ENCODE data around the gene ZNF200.
"Not testable (repeated sequence)": the region's sequence is repeated elsewhere in the genome, so short reads cannot be mapped to it uniquely, and the experiment has no call there.

ZNF200 gene, protein sequence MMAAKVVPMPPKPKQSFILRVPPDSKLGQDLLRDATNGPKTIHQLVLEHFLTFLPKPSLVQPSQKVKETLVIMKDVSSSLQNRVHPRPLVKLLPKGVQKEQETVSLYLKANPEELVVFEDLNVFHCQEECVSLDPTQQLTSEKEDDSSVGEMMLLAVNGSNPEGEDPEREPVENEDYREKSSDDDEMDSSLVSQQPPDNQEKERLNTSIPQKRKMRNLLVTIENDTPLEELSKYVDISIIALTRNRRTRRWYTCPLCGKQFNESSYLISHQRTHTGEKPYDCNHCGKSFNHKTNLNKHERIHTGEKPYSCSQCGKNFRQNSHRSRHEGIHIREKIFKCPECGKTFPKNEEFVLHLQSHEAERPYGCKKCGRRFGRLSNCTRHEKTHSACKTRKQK

GRCh38 chr16:3234857-3235561, at the start of gene ZNF200:
TSS of gene ZNF200 (minus strand) at chr16:3235158. CDS start at chr16:3233755, 1,403 bp downstream.
- H3K4me3 ChIP-seq (ENCODE audit: low read depth, low read length), result peak within 1 kb of the TSS; percentile 95
- H3K27me3 ChIP-seq (ENCODE audit: control insufficient read depth, insufficient read depth, low read length), result no peaks in the 10 kb centered on the region
- no peaks in the 10 kb centered on the region for H3K4me1 ChIP-seq (ENCODE audit: control insufficient read depth, insufficient read depth, low read length)
- H3K36me3 ChIP-seq (ENCODE audit: control insufficient read depth, insufficient read depth, low read length), result peaks cover 36% of the 10 kb centered on the region
- H3K9me3 ChIP-seq (ENCODE audit: control insufficient read depth, insufficient read depth, low read length), result peaks cover 14% of the 10 kb centered on the region
- H3K9ac ChIP-seq (ENCODE audit: low read depth, low read length), result peak within 1 kb of the TSS; percentile 83
- H3K27ac ChIP-seq (ENCODE audit: low read depth, low read length), result peak within 1 kb of the TSS; percentile 92

DNA sequence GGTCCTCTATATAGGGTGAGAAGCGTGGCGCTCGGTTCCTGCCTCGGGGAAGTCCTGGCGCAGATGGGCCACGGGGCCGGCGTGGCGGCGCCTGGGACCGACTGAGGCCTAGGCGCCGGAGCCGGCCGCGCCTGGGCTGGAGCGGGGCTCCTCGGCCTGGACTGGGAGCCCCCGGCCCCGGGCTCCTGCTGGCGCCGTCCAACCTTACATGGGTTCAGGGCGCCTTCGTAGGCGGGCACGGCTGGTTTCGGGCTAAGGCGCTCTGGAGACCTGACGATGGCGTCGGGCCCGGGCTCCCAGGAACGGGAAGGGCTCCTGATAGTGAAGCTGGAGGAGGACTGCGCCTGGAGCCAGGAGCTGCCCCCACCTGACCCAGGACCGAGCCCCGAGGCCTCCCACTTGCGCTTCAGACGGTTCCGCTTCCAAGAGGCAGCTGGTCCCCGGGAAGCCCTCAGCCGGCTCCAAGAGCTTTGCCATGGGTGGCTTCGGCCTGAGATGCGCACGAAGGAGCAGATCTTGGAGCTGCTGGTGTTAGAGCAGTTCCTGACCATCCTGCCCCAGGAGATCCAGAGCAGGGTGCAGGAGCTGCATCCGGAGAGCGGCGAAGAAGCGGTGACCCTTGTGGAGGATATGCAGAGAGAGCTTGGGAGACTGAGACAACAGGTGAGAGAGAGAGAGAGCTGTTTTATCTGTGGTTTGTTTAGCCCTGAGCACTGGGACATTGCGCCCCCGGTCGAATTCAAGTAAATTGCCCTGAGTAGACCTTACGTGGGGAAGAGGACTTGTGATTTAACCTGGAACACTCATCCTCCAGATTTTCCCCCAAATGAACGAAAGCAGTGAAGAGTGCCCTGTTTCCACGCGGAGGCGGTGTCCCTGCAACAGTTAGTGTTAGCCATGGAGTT, 48.8 kb upstream of the ZNF200 start:
- peaks cover 27% of the 10 kb centered on the region for H3K36me3 ChIP-seq (ENCODE audit: control insufficient read depth, insufficient read depth, low read length)
- H3K9me3 ChIP-seq (ENCODE audit: control insufficient read depth, insufficient read depth, low read length), result peaks cover 24% of the 10 kb centered on the region
- peak overlapping the region; percentile 100 for H3K27ac ChIP-seq (ENCODE audit: low read depth, low read length)
- peaks cover 15% of the 10 kb centered on the region for H3K4me1 ChIP-seq (ENCODE audit: control insufficient read depth, insufficient read depth, low read length)
- peak overlapping the region; percentile 81 for H3K4me3 ChIP-seq (ENCODE audit: low read depth, low read length)
- H3K27me3 ChIP-seq (ENCODE audit: control insufficient read depth, insufficient read depth, low read length), result no peaks in the 10 kb centered on the region
- H3K9ac ChIP-seq (ENCODE audit: low read depth, low read length), result peak overlapping the region; percentile 93

GRCh38 chr16:3282730-3283542, 48.0 kb upstream of the ZNF200 start, which contains the start of gene ZNF263:
TSS of gene ZNF263 (plus strand) at chr16:3283491. CDS start at chr16:3283819, 328 bp downstream.
- H3K27me3 ChIP-seq (ENCODE audit: control insufficient read depth, insufficient read depth, low read length), result peaks cover 4% of the 10 kb centered on the region; the same call in 1 of the 2 replicates
- peak within 1 kb of the TSS; percentile 100 for H3K27ac ChIP-seq (ENCODE audit: low read depth, low read length)
- H3K9me3 ChIP-seq (ENCODE audit: control insufficient read depth, insufficient read depth, low read length), result peaks cover 17% of the 10 kb centered on the region
- H3K36me3 ChIP-seq (ENCODE audit: control insufficient read depth, insufficient read depth, low read length), result peaks cover 20% of the 10 kb centered on the region
- H3K4me1 ChIP-seq (ENCODE audit: control insufficient read depth, insufficient read depth, low read length), result peaks cover 15% of the 10 kb centered on the region
- H3K9ac ChIP-seq (ENCODE audit: low read depth, low read length), result peak within 1 kb of the TSS; percentile 93
- peak within 1 kb of the TSS; percentile 81 for H3K4me3 ChIP-seq (ENCODE audit: low read depth, low read length)

- H3K4me3 ChIP-seq (ENCODE audit: low read depth, low read length), result peak overlapping the region; percentile 81
- peak overlapping the region; percentile 100 for H3K27ac ChIP-seq (ENCODE audit: low read depth, low read length)
- peaks cover 4% of the 10 kb centered on the region; the same call in 1 of the 2 replicates for H3K27me3 ChIP-seq (ENCODE audit: control insufficient read depth, insufficient read depth, low read length)
- H3K9ac ChIP-seq (ENCODE audit: low read depth, low read length), result peak overlapping the region; percentile 93
- H3K9me3 ChIP-seq (ENCODE audit: control insufficient read depth, insufficient read depth, low read length), result peaks cover 13% of the 10 kb centered on the region; the same call in 1 of the 2 replicates
- peaks cover 15% of the 10 kb centered on the region for H3K4me1 ChIP-seq (ENCODE audit: control insufficient read depth, insufficient read depth, low read length)
- peaks cover 17% of the 10 kb centered on the region for H3K36me3 ChIP-seq (ENCODE audit: control insufficient read depth, insufficient read depth, low read length)
Observed at GRCh38 chr16:3282103-3282729, 47.3 kb upstream of the ZNF200 start.

DNA sequence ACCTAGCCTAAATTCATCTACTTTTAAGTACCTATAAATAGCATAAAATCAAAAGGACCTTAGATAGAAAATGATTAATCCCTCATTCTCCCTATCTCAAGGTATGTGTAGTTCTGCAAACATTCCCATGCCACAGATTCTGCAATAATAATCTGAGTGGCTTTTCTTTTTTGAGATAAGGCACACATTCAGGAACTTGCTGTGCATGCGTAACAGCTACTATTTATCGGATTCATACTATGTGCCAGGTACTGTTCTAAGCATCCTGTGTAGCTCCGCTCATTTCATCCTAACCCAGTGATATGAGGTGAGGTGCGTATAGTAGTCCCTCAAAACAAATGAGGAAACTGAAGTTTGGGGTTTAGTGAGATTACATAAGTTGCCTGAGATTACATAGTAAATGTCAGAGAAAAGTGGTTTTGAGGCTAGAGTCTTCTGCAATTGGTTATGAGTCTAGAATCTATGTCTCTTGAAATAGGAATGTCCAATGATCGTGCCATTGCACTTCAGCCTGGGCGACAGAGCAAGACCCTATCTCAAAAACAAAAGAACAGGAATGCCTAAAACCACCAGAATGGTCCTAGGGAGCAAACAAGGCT, 46.4 kb upstream of the ZNF200 start:
- Histone ChIP-seq H3K9me3 (ENCODE audit: control insufficient read depth, insufficient read depth, low read length) (peaks cover 7% of the 10 kb centered on the region; the same call in 1 of the 2 replicates), H3K4me1 (ENCODE audit: control insufficient read depth, insufficient read depth, low read length) (peaks cover 15% of the 10 kb centered on the region), H3K27me3 (ENCODE audit: control insufficient read depth, insufficient read depth, low read length) (peaks cover 4% of the 10 kb centered on the region; the same call in 1 of the 2 replicates), H3K4me3 (ENCODE audit: low read depth, low read length) (no peak overlapping the region), H3K27ac (ENCODE audit: low read depth, low read length) (no peak overlapping the region), H3K9ac (ENCODE audit: low read depth, low read length) (no peak overlapping the region), H3K36me3 (ENCODE audit: control insufficient read depth, insufficient read depth, low read length) (peaks cover 9% of the 10 kb centered on the region)

GRCh38 chr16:3276679-3277078, 41.7 kb upstream of the ZNF200 start:
- no peak overlapping the region for H3K9ac ChIP-seq (ENCODE audit: low read depth, low read length)
- H3K4me1 ChIP-seq (ENCODE audit: control insufficient read depth, insufficient read depth, low read length), result no peaks in the 10 kb centered on the region
- peaks cover 4% of the 10 kb centered on the region; the same call in 1 of the 2 replicates for H3K27me3 ChIP-seq (ENCODE audit: control insufficient read depth, insufficient read depth, low read length)
- H3K9me3 ChIP-seq (ENCODE audit: control insufficient read depth, insufficient read depth, low read length), result no peaks in the 10 kb centered on the region
- no peaks in the 10 kb centered on the region for H3K36me3 ChIP-seq (ENCODE audit: control insufficient read depth, insufficient read depth, low read length)
- no peak overlapping the region for H3K4me3 ChIP-seq (ENCODE audit: low read depth, low read length)
- H3K27ac ChIP-seq (ENCODE audit: low read depth, low read length), result no peak overlapping the region

GRCh38 chr16:3274947-3275346, 40.0 kb upstream of the ZNF200 start:
- H3K9ac ChIP-seq (ENCODE audit: low read depth, low read length), result no peak overlapping the region
- no peaks in the 10 kb centered on the region for H3K36me3 ChIP-seq (ENCODE audit: control insufficient read depth, insufficient read depth, low read length)
- H3K9me3 ChIP-seq (ENCODE audit: control insufficient read depth, insufficient read depth, low read length), result no peaks in the 10 kb centered on the region
- H3K4me3 ChIP-seq (ENCODE audit: low read depth, low read length), result no peak overlapping the region
- H3K4me1 ChIP-seq (ENCODE audit: control insufficient read depth, insufficient read depth, low read length), result no peaks in the 10 kb centered on the region
- no peak overlapping the region for H3K27ac ChIP-seq (ENCODE audit: low read depth, low read length)
- H3K27me3 ChIP-seq (ENCODE audit: control insufficient read depth, insufficient read depth, low read length), result peaks cover 4% of the 10 kb centered on the region; the same call in 1 of the 2 replicates

- no peak overlapping the region for H3K4me3 ChIP-seq (ENCODE audit: low read depth, low read length)
- H3K9me3 ChIP-seq (ENCODE audit: control insufficient read depth, insufficient read depth, low read length), result no peaks in the 10 kb centered on the region
- H3K9ac ChIP-seq (ENCODE audit: low read depth, low read length), result no peak overlapping the region
- no peak overlapping the region for H3K27ac ChIP-seq (ENCODE audit: low read depth, low read length)
- H3K36me3 ChIP-seq (ENCODE audit: control insufficient read depth, insufficient read depth, low read length), result no peaks in the 10 kb centered on the region
- no peaks in the 10 kb centered on the region for H3K4me1 ChIP-seq (ENCODE audit: control insufficient read depth, insufficient read depth, low read length)
- peaks cover 4% of the 10 kb centered on the region; the same call in 1 of the 2 replicates for H3K27me3 ChIP-seq (ENCODE audit: control insufficient read depth, insufficient read depth, low read length)
Observed at GRCh38 chr16:3274490-3274889, 39.5 kb upstream of the ZNF200 start.

DNA sequence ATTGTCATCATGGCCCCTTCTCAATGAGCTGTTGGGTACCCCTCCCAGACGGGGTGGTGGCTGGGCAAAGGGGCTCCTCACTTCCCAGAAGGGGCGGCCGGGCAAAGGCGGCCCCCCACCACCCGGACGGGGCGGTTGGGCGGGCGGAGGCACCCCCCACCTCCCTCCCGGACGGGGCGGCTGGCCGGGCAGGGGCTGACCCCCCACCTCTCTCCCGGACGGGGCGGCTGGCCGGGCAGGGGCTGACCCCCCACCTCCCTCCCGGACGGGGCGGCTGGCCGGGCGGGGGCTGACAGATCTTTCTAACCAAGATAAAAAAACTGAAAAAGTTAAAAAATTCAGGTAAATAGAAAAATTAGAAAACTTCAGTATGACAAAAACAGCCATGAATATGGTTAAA, 36.3 kb upstream of the ZNF200 start:
- H3K4me1 ChIP-seq (ENCODE audit: control insufficient read depth, insufficient read depth, low read length); H3K27ac ChIP-seq (ENCODE audit: low read depth, low read length); H3K36me3 ChIP-seq (ENCODE audit: control insufficient read depth, insufficient read depth, low read length); H3K9ac ChIP-seq (ENCODE audit: low read depth, low read length); H3K9me3 ChIP-seq (ENCODE audit: control insufficient read depth, insufficient read depth, low read length); H3K27me3 ChIP-seq (ENCODE audit: control insufficient read depth, insufficient read depth, low read length); H3K4me3 ChIP-seq (ENCODE audit: low read depth, low read length): not testable (repeated sequence)

Data from HUES48 (cell line).